CD4-positive, alpha-beta memory T cell (primary cell): ENCODE results near the gene IFT88. TPM values are rescaled to one million over a fixed set of nuclear protein-coding genes. Genes with fewer than 3 reads are reported as not detected.

Source experiments
- CTCF ChIA-PET: fragments of 350-600 bp; sonication (Branson Sonifier 250); formaldehyde crosslinking; loops from one replicate; lab custom pipeline; 2021; ENCODE audit warnings: inconsistent platforms; ENCODE audit not compliant: partially characterized antibody; lab: Charles Lee
- POLR2A ChIA-PET: fragments of 350-600 bp; sonication (Branson Sonifier 250); formaldehyde crosslinking; loops from one replicate; lab custom pipeline; 2021; ENCODE audit not compliant: partially characterized antibody; lab: Charles Lee
- DNase-seq, 5 donors: peaks; one replicate each; pipeline versions ENCODE4 v3.0.0 to v3.0.0-alpha.2; 2020 to 2022; ENCODE audit warnings: mixed read lengths in 1 of 5
- H3K27ac ChIP-seq: one replicate; pipeline ENCODE4 v1.7.0; 2013; ENCODE audit warnings: low read depth, low read length
- H3K27me3 ChIP-seq: 2 replicates; pipeline ENCODE4 v1.7.0; 2013; ENCODE audit warnings: mild to moderate bottlenecking, low read length, moderate library complexity; ENCODE audit not compliant: insufficient read depth
- H3K36me3 ChIP-seq: 2 replicates; pipeline ENCODE4 v1.7.0; 2013; ENCODE audit warnings: mild to moderate bottlenecking, low read length, moderate library complexity; ENCODE audit not compliant: insufficient read depth
- H3K4me1 ChIP-seq: 2 replicates; pipeline ENCODE4 v1.7.0; 2013; ENCODE audit warnings: mild to moderate bottlenecking, low read length, moderate library complexity; ENCODE audit not compliant: insufficient read depth
- H3K4me3 ChIP-seq, 2 donors: one replicate each; pipeline ENCODE4 v1.7.0; 2013; ENCODE audit warnings: low read length in 2 of 2, mild to moderate bottlenecking in 1 of 2
- H3K9me3 ChIP-seq, 2 donors: one replicate each; pipeline ENCODE4 v1.7.0; 2013; ENCODE audit warnings: low read length in 2 of 2, control low read depth in 1 of 2; ENCODE audit not compliant: control insufficient read depth in 1 of 2
- H3K27ac Mint-ChIP-seq, 7 donors: one replicate each; pipeline ENCODE4 v1.8.0; 2020 to 2021; ENCODE audit warnings: mixed read lengths in 7 of 7, mild to moderate bottlenecking in 6 of 7, inconsistent platforms in 3 of 7, moderate library complexity in 3 of 7
- H3K27me3 Mint-ChIP-seq, 2 donors: one replicate each; pipeline ENCODE4 v1.8.0; 2020 to 2021; ENCODE audit warnings: mixed read lengths in 2 of 2
- H3K36me3 Mint-ChIP-seq, 2 donors: one replicate each; pipeline ENCODE4 v1.8.0; 2020 to 2021; ENCODE audit warnings: mixed read lengths in 2 of 2, inconsistent platforms in 1 of 2, mild to moderate bottlenecking in 1 of 2
- H3K4me1 Mint-ChIP-seq, 4 donors: one replicate each; pipeline ENCODE4 v1.8.0; 2020 to 2021; ENCODE audit warnings: mixed read lengths in 4 of 4, mild to moderate bottlenecking in 1 of 4
- H3K4me3 Mint-ChIP-seq, 8 donors: one replicate each; pipeline ENCODE4 v1.8.0; 2020 to 2021; ENCODE audit warnings: mixed read lengths in 8 of 8, mild to moderate bottlenecking in 7 of 8, moderate library complexity in 6 of 8, inconsistent platforms in 3 of 8
- H3K9me3 Mint-ChIP-seq, 8 donors: one replicate each; pipeline ENCODE4 v1.8.0; 2020 to 2021; ENCODE audit warnings: mixed read lengths in 8 of 8, mild to moderate bottlenecking in 5 of 8, inconsistent platforms in 3 of 8, moderate library complexity in 1 of 8
- intact Hi-C: fragments of 100-400 bp; cut with micrococcal nuclease; formaldehyde crosslinking; loops from one replicate; pipeline ENCODE4 v1.15.1; 2023
- polyA plus RNA-seq, 2 donors: library from polyadenylated mRNA; unstranded; fragments of 300-500 nt; fragmentation: Illumina TruSeq; gene quantifications; one replicate each; pipeline ENCODE4 v1.2.3, GENCODE V29; 2021
- total RNA-seq, 2 experiments: library from RNA; stranded (reverse); gene quantifications; one replicate each; pipeline ENCODE4 v1.2.3, GENCODE V29; 2021

IFT88 gene
- total and polyA plus RNA-seq, 4 experiments from 2014 or later = 5.0 to 9.8 (median 8.0) TPM

DNA sequence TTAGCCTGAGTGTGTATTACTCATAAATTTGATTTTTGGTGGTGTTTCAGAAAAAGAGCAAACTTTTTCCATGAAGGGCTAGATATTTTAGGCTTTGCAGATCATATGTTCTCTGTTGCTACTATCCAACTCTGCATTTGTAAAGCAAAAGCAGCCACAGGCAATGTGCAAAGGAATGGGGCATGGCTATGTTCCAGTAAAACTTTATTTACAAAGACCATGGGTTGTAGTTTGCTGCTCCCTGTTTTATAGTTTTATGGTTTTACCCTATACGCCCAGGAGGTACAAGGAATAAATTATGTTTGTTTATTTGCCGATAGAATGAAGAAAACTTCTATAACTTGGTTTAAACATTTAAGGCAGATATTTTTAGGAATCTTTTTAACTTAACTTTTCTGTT lies 23.6 kb downstream of the IFT88 start:
- H3K36me3 Mint-ChIP-seq = peaks cover 9 to 23% of the 10 kb centered on the region in 2 donors
- POLR2A ChIA-PET = no interaction called here
- H3K27me3 Mint-ChIP-seq = no peaks in the 10 kb centered on the region
- Histone ChIP-seq H3K9me3 (no peaks in the 10 kb centered on the region), H3K27ac (no peak overlapping the region), H3K4me3 (no peak overlapping the region), H3K4me1 (no peaks in the 10 kb centered on the region), H3K27me3 (no peaks in the 10 kb centered on the region), H3K36me3 (no peaks in the 10 kb centered on the region)
- H3K4me3 Mint-ChIP-seq = no peak overlapping the region
- H3K27ac Mint-ChIP-seq = no peak overlapping the region
- CTCF ChIA-PET = no interaction called here
- DNase-seq = no peak
- intact Hi-C loops = no loop called here
- no peaks in the 10 kb centered on the region for H3K9me3 Mint-ChIP-seq
- no peaks in the 10 kb centered on the region for H3K4me1 Mint-ChIP-seq

- intact Hi-C loops = no loop called here
- H3K4me3 Mint-ChIP-seq = no peak overlapping the region
- no peak overlapping the region for H3K27ac Mint-ChIP-seq
- Histone ChIP-seq H3K4me1 (no peaks in the 10 kb centered on the region), H3K27ac (no peak overlapping the region), H3K9me3 (no peaks in the 10 kb centered on the region), H3K4me3 (no peak overlapping the region), H3K27me3 (no peaks in the 10 kb centered on the region), H3K36me3 (no peaks in the 10 kb centered on the region)
- POLR2A ChIA-PET = no interaction called here
- CTCF ChIA-PET = no interaction called here
- H3K9me3 Mint-ChIP-seq = no peaks in the 10 kb centered on the region
- no peak for DNase-seq
- no peaks in the 10 kb centered on the region for H3K4me1 Mint-ChIP-seq
- H3K27me3 Mint-ChIP-seq = no peaks in the 10 kb centered on the region
- peaks cover 9 to 16% of the 10 kb centered on the region in 2 donors for H3K36me3 Mint-ChIP-seq
Measured at GRCh38 chr13:20592606-20593005, 25.6 kb downstream of the IFT88 start.

DNA sequence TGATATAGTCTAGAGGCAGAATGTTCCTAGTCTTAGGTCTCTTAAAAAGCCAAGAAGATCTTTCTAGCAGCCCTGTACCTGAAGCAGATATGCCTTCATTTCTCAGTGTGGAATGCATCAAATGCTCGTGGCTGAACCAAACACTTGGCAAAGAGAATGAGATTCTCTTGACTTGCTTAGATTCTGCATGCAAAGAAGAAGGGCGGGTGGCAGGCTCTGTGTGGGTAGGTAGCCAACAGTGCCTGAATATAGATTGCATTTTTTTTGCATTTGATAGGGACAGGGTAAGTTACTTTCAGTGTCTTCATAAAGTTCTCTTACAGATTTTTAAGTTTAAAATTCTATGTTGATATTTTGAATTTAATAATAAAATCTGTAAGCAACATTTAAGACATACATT lies 27.3 kb downstream of the IFT88 start:
- Mint-ChIP-seq H3K9me3 (no peaks in the 10 kb centered on the region), H3K36me3 (peaks cover 11 to 12% of the 10 kb centered on the region in 2 donors), H3K27ac (no peak overlapping the region), H3K27me3 (no peaks in the 10 kb centered on the region), H3K4me1 (no peaks in the 10 kb centered on the region), H3K4me3 (no peak overlapping the region)
- Histone ChIP-seq H3K27ac (no peak overlapping the region), H3K4me3 (no peak overlapping the region), H3K9me3 (no peaks in the 10 kb centered on the region), H3K36me3 (no peaks in the 10 kb centered on the region), H3K4me1 (no peaks in the 10 kb centered on the region), H3K27me3 (no peaks in the 10 kb centered on the region)
- intact Hi-C loops = no loop called here
- no peak for DNase-seq
- CTCF ChIA-PET = no interaction called here
- POLR2A ChIA-PET = no interaction called here

DNA sequence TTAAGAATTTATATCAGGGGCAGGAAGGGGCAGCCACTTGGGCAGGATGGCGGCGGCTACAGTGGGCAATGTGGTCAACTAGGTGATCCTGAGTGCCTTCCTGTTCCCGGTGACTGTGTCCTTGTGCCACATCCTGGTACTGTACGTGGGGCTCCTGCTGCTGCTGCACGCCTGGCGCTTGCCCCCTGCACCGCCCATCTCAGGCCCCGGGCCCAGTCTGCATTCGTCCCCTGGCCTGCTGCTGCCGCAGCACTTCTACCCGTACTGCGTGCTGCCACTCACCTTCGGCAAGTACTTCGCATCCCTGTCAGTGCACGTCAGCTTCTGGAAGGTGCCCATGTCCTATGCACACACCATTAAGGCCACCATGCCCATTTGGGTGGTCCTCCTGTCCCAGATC lies 40.1 kb downstream of the IFT88 start:
- ChIA-PET CTCF (no interaction called here), POLR2A (no interaction called here)
- DNase-seq = no peak
- Mint-ChIP-seq H3K4me3 (no peak overlapping the region), H3K27me3 (no peaks in the 10 kb centered on the region), H3K9me3 (no peaks in the 10 kb centered on the region), H3K36me3 (peaks cover 25 to 28% of the 10 kb centered on the region in 2 donors), H3K4me1 (no peaks in the 10 kb centered on the region), H3K27ac (peak overlapping the region in 1 of 7 donors; percentile 19)
- Histone ChIP-seq H3K36me3 (no peaks in the 10 kb centered on the region), H3K4me3 (no peak overlapping the region), H3K27me3 (no peaks in the 10 kb centered on the region), H3K27ac (no peak overlapping the region), H3K9me3 (no peaks in the 10 kb centered on the region), H3K4me1 (no peaks in the 10 kb centered on the region)
- intact Hi-C loops = no loop called here

GRCh38 chr13:20608438-20609020 lies 41.6 kb downstream of the IFT88 start:
- DNase-seq = no peak
- peaks cover 25 to 26% of the 10 kb centered on the region in 2 donors for H3K36me3 Mint-ChIP-seq
- no peaks in the 10 kb centered on the region for H3K27me3 Mint-ChIP-seq
- H3K4me3 ChIP-seq = no peak overlapping the region
- no peaks in the 10 kb centered on the region for H3K4me1 Mint-ChIP-seq
- intact Hi-C loops = no loop called here
- H3K27ac Mint-ChIP-seq = no peak overlapping the region
- CTCF ChIA-PET = no interaction called here
- H3K36me3 ChIP-seq = no peaks in the 10 kb centered on the region
- no peaks in the 10 kb centered on the region for H3K4me1 ChIP-seq
- H3K27ac ChIP-seq = no peak overlapping the region
- H3K27me3 ChIP-seq = no peaks in the 10 kb centered on the region
- no peak overlapping the region for H3K4me3 Mint-ChIP-seq
- H3K9me3 Mint-ChIP-seq = no peaks in the 10 kb centered on the region
- no peaks in the 10 kb centered on the region for H3K9me3 ChIP-seq
- POLR2A ChIA-PET = no interaction called here

GRCh38 chr13:20609145-20609544 lies 42.2 kb downstream of the IFT88 start:
- no peaks in the 10 kb centered on the region for H3K36me3 ChIP-seq
- Mint-ChIP-seq H3K27ac (no peak overlapping the region), H3K9me3 (no peaks in the 10 kb centered on the region), H3K4me1 (no peaks in the 10 kb centered on the region), H3K36me3 (peaks cover 25 to 26% of the 10 kb centered on the region in 2 donors), H3K27me3 (no peaks in the 10 kb centered on the region), H3K4me3 (no peak overlapping the region)
- H3K4me3 ChIP-seq = no peak overlapping the region
- no peaks in the 10 kb centered on the region for H3K27me3 ChIP-seq
- ChIA-PET POLR2A (no interaction called here), CTCF (no interaction called here)
- no peaks in the 10 kb centered on the region for H3K4me1 ChIP-seq
- DNase-seq = no peak
- H3K27ac ChIP-seq = no peak overlapping the region
- intact Hi-C loops = no loop called here
- no peaks in the 10 kb centered on the region for H3K9me3 ChIP-seq

DNA sequence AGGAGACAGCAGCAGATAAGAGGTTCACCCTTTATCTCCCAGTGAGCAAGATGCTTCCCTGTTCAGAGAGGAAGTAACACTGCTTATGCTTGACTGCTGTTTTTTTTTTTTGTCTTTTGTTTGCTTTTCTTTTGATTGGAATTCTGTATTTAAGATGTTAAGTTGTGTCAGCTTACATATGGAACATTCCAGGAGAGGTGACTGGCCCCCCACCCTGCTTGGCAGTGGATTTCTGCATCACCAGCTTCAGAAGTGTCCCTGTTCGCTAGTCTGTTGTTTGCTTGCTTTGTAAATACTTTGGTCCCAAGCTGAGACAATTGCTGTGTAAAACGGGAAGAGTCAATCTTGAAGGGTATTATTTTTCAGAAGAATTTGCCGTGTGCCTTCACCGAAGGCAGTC lies 43.0 kb downstream of the IFT88 start:
- Mint-ChIP-seq H3K9me3 (no peaks in the 10 kb centered on the region), H3K27ac (no peak overlapping the region), H3K27me3 (no peaks in the 10 kb centered on the region), H3K4me3 (no peak overlapping the region), H3K36me3 (peaks cover 25% of the 10 kb centered on the region in 2 donors), H3K4me1 (no peaks in the 10 kb centered on the region)
- ChIA-PET POLR2A (no interaction called here), CTCF (no interaction called here)
- Histone ChIP-seq H3K27me3 (no peaks in the 10 kb centered on the region), H3K36me3 (no peaks in the 10 kb centered on the region), H3K4me1 (no peaks in the 10 kb centered on the region), H3K27ac (no peak overlapping the region), H3K9me3 (no peaks in the 10 kb centered on the region), H3K4me3 (no peak overlapping the region)
- no peak for DNase-seq
- intact Hi-C loops = no loop called here
